Aorta (tissue), 5 donors: ENCODE results near the gene TXN. TPM values are rescaled to one million over a fixed set of nuclear protein-coding genes. Genes with fewer than 3 reads are reported as not detected.

Experiments
- ATAC-seq: fragments of 200-7000 bp; cut with Tn5 transposase; one replicate; pipeline ENCODE4 v1.9.1; 2022; ENCODE audit warnings: moderate library complexity; ENCODE audit not compliant: low FRiP score
- DNase-seq, 2 donors: peaks; one replicate each; pipeline ENCODE4 v3.0.0-alpha.2; 2020
- H3K27ac ChIP-seq, 2 donors: one replicate each; pipeline ENCODE4 v1.5.1; 2013; ENCODE audit warnings: low read length in 2 of 2, mild to moderate bottlenecking in 2 of 2, moderate library complexity in 2 of 2, control low read depth in 1 of 2, inconsistent platforms in 1 of 2, low read depth in 1 of 2
- H3K27me3 ChIP-seq, 2 donors: one replicate each; pipeline ENCODE4 v1.6.1; 2013; ENCODE audit warnings: control low read depth in 1 of 2, low read length in 1 of 2, mild to moderate bottlenecking in 1 of 2, moderate library complexity in 1 of 2; ENCODE audit not compliant: insufficient read depth in 2 of 2, control insufficient read depth in 1 of 2
- H3K36me3 ChIP-seq, 2 donors: one replicate each; pipeline ENCODE4 v1.6.1; 2013; ENCODE audit warnings: control low read depth in 1 of 2, low read length in 1 of 2, mild to moderate bottlenecking in 1 of 2; ENCODE audit not compliant: insufficient read depth in 2 of 2, control insufficient read depth in 1 of 2
- H3K4me1 ChIP-seq, 2 donors: one replicate each; pipeline ENCODE4 v1.6.1; 2013; ENCODE audit warnings: low read length in 2 of 2, control low read depth in 1 of 2, mild to moderate bottlenecking in 1 of 2, moderate library complexity in 1 of 2; ENCODE audit not compliant: insufficient read depth in 2 of 2, control insufficient read depth in 1 of 2
- H3K4me3 ChIP-seq, 2 donors: one replicate each; pipeline ENCODE4 v1.5.1; 2013; ENCODE audit warnings: low read length in 2 of 2, control low read depth in 1 of 2, mild to moderate bottlenecking in 1 of 2
- H3K9me3 ChIP-seq: one replicate; pipeline ENCODE4 v1.6.1; 2013; ENCODE audit warnings: mild to moderate bottlenecking, low read length; ENCODE audit not compliant: control insufficient read depth
- WGBS, 2 donors: extraction: QIAGEN DNeasy Blood & Tissue Kit; methylation state at CpG; one replicate each; pipeline ENCODE4 v1.1.7; 2013; 5-methylcytosine and 5-hydroxymethylcytosine counted together
- intact Hi-C, 2 donors: fragments of 100-400 bp; cut with DNase I; formaldehyde crosslinking; loops; one replicate each; pipeline versions ENCODE4 v1.14.2 to v1.15.0; 2022
- polyA plus RNA-seq, 2 donors: library from polyadenylated mRNA; stranded (reverse); fragments of 200-250 nt; gene quantifications; one replicate each; pipeline ENCODE4 v1.2.3, GENCODE V29; 2013
- total RNA-seq, 2 donors: library from RNA; stranded (reverse); fragmentation: NEBNext Ultra II Directional; extraction: Animal tissue kit (Norgen Biotek cat#: 25700); gene quantifications; one replicate each; pipeline ENCODE4 v1.2.1, GENCODE V29; 2021
- donor health status: healthy with polysubstance abuse.
- donor health status: Bipolar disorder and iron deficiency.
- donor health status: DM: no; HTN: no; CAD: no.
- donor health status: DM: no; HTN: no; CAD: no.
- donor health status: DM: yes; HTN: yes; CAD: no.

The TXN gene
- total and polyA plus RNA-seq, 4 donors = 104 to 298 (median 157) TPM

DNA sequence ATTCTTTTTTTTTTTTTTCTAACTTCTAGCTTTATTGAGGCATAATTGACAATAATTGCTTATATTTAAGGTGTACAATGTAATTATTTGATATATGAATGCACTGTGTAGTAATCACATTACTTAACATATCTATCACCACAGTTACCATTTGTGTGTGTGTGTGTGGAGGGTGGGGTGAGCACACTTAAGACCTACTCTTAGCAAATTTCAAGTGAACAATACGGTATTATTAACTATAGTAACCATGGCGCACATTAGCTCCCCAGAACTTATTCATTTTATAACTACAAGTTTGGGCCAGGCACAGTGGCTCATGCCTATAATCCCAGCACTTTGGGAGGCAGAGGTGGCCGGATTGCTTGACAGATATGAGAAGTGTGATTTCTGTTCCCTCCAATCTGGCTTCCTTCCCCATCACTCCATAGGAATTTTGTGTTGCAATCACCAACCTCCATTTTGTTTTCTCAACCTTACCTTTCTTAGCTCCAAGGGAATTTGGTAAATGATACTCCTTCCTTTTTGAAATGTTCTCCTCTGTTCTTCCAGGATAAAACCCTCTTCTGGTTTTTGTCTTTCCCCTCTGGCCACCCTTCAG lies 14.9 kb downstream of the TXN start:
- Histone ChIP-seq H3K4me1 (no peaks in the 10 kb centered on the region), H3K36me3 (peaks cover 0 to 4% of the 10 kb centered on the region in 2 donors), H3K27me3 (no peaks in the 10 kb centered on the region), H3K9me3 (no peaks in the 10 kb centered on the region), H3K27ac (no peak overlapping the region), H3K4me3 (no peak overlapping the region)
- intact Hi-C loops = no loop called here
- DNase-seq (no peak), ATAC-seq (no peak)
- WGBS, 2 donors = 92 to 96% methylated on average over 3 of the region's 3 CpGs

DNA sequence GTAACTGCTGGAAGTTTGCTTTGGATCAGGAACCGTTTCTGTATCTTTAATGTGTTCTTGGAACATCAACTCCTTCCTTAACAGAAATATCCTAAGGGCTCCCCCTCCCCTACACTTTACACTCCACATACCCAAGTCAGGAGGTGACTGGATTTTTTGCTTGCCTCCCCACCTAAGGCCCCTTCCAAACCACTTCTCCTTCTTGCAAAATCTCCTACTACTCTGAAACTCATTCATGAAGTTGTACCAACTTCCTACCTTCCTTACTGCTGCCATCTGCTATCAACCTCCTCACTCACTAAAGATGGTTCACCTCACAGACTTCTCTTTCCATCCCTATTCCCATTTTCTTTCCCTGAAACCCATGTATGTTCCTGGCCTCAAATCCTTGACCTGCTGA lies 16.1 kb downstream of the TXN start:
- no peak overlapping the region for H3K27ac ChIP-seq
- WGBS, 2 donors = 7 to 12% methylated on average over 1 of the region's 1 CpG
- H3K36me3 ChIP-seq = peaks cover 0 to 4% of the 10 kb centered on the region in 2 donors
- intact Hi-C loops = no loop called here
- H3K27me3 ChIP-seq = no peaks in the 10 kb centered on the region
- no peaks in the 10 kb centered on the region for H3K4me1 ChIP-seq
- no peak overlapping the region for H3K4me3 ChIP-seq
- H3K9me3 ChIP-seq = peaks cover 2% of the 10 kb centered on the region
- DNase-seq (no peak), ATAC-seq (no peak)

DNA sequence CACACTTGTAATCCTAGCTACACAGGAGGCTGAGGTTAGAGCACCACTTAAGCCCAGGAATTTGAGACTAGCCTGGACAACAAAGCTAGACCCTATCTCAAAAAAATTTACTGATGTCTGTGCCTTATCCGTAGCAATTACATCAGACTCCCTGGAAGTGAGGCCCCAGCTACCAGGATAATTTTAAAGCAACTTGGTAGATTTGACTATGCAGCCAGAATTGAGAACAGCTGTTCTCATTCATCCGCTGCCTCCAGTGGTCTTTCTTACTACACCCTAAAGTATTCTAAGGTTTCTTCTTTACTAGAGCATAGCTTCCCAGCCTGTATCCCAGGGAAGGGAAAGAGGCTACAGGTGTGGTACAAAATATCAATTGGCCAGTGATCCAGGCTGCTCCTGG lies 28.0 kb downstream of the TXN start:
- Histone ChIP-seq H3K27ac (no peak overlapping the region), H3K27me3 (no peaks in the 10 kb centered on the region), H3K4me1 (no peaks in the 10 kb centered on the region), H3K36me3 (no peaks in the 10 kb centered on the region), H3K9me3 (no peaks in the 10 kb centered on the region), H3K4me3 (no peak overlapping the region)
- ATAC-seq (no peak), DNase-seq (no peak)
- WGBS, 2 donors = 83 to 87% methylated on average over 2 of the region's 2 CpGs
- intact Hi-C loops = no loop called here

DNA sequence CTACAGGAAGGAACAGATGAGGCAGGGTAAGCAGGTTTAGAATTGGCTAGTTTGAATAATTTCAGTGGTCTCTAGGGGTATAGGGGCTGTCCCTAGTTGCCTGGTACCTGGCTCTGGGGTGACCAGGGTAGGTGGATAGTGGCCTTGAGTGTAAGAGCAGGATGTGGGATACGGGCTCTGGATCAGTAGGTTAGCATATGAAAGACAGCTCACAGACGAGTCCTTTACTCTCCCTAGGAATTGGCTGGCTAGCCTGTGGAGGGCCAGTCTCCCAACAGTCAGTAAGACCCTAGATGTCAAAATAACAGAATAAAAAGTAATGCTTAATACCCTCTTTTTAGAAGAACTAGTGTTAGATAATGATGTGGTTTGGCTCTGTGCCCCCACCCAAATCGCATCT lies 31.7 kb downstream of the TXN start:
- whole genome bisulfite sequencing, 2 donors = 92 to 94% methylated on average over 3 of the region's 3 CpGs
- intact Hi-C loops = no loop called here
- no peaks in the 10 kb centered on the region for H3K9me3 ChIP-seq
- no peaks in the 10 kb centered on the region for H3K27me3 ChIP-seq
- H3K4me1 ChIP-seq = no peaks in the 10 kb centered on the region
- no peak overlapping the region for H3K4me3 ChIP-seq
- no peaks in the 10 kb centered on the region for H3K36me3 ChIP-seq
- no peak overlapping the region for H3K27ac ChIP-seq
- no peak for DNase-seq
- no peak for ATAC-seq

DNA sequence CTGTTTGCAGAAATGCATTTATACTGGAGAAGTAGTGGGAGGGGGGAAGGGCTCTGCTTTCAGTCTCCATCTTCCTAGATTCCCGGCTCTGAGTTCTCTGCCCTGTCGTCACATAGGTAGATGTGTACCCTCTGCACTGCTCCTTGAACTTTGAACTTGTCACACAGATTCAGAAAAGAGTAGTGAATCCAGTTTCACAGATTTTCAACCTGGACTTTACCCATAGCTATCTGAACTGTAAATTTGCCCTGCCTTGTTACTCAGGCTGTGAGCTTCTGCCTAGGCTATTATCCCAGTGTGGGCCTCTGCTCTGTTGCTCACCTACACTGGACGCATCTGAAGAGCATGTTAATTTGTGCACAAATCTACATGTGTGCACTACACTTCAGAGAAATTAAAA lies 35.5 kb downstream of the TXN start:
- H3K4me3 ChIP-seq = no peak overlapping the region
- no peaks in the 10 kb centered on the region for H3K27me3 ChIP-seq
- H3K27ac ChIP-seq = no peak overlapping the region
- no peak for ATAC-seq
- H3K36me3 ChIP-seq = no peaks in the 10 kb centered on the region
- no peak for DNase-seq
- H3K4me1 ChIP-seq = no peaks in the 10 kb centered on the region
- intact Hi-C loops = no loop called here
- 91 to 95% methylated on average over 3 of the region's 3 CpGs for WGBS, 2 donors
- no peaks in the 10 kb centered on the region for H3K9me3 ChIP-seq

DNA sequence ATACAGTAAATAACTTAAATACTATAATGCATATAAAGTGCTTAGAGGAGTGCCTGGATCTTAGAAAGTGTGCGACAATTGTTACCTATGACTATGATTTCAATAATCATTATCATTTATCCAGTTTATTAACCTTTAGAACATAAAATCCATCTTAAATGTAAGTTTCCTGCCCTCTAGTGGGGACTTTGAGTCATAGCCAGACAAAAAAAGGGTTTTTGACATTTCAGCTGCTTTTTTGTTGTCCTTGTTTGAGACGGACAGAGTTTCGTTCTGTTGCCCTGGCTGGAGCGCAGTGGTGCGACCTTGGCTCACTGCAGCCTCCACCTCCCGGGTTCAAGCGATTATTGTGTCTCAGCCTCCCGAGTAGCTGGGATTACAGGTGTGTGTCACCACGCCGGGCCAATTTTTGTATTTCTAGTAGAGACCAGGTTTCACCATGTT lies 38.6 kb downstream of the TXN start:
- Histone ChIP-seq H3K27ac (no peak overlapping the region), H3K4me1 (no peaks in the 10 kb centered on the region), H3K36me3 (no peaks in the 10 kb centered on the region), H3K9me3 (no peaks in the 10 kb centered on the region), H3K4me3 (no peak overlapping the region), H3K27me3 (no peaks in the 10 kb centered on the region)
- ATAC-seq (no peak), DNase-seq (no peak)
- 25% methylated on average over 10 of the region's 10 CpGs for WGBS, 2 donors
- intact Hi-C loops = loop anchor here (2.0 to 5.0 kb wide), 3 partner anchors 35 to 310 kb away; no protein-coding TSS in a partner anchor

DNA sequence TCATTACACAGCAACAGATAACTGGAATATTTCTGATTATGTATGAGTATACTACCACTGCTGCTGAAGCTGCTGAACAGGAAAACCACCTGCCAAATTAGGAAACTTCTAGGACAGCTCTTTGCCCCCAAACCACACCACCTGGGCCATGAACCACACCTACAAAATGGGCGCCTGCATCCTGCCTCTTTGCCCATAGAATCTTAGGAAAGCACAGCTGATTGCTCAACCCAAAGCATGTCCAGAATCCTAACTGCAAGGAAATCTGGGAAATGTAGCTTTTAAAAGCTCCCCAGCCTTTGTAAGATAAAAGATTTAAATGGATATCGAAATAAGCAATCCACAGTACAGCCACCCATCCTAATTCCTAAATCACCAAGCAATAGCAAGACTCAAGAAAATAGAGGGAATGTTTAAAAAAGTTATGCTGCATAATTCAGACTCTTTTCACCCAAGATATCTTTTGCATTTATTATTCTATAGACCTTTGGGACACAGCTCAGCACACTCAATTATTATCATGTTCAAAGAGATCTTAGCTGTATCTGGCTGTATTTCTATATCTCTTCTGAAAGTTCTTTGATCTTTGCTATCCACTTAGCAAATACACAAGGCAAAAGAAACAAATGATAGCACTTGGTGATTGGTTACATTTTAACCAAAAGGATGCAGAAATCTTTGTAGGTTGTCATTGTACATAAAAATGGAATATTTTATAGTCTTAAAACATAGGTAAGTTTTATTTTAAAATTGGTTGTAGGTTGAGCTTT lies 41.5 kb downstream of the TXN start:
- Histone ChIP-seq H3K4me3 (no peak overlapping the region), H3K36me3 (no peaks in the 10 kb centered on the region), H3K9me3 (no peaks in the 10 kb centered on the region), H3K4me1 (no peaks in the 10 kb centered on the region), H3K27me3 (no peaks in the 10 kb centered on the region), H3K27ac (no peak overlapping the region)
- intact Hi-C loops = loop anchor here (5.0 kb wide), 2 partner anchors 32 to 307 kb away; no protein-coding TSS in a partner anchor
- no peak for ATAC-seq
- 85 to 91% methylated on average over 2 of the region's 2 CpGs for WGBS, 2 donors
- DNase-seq = no peak

DNA sequence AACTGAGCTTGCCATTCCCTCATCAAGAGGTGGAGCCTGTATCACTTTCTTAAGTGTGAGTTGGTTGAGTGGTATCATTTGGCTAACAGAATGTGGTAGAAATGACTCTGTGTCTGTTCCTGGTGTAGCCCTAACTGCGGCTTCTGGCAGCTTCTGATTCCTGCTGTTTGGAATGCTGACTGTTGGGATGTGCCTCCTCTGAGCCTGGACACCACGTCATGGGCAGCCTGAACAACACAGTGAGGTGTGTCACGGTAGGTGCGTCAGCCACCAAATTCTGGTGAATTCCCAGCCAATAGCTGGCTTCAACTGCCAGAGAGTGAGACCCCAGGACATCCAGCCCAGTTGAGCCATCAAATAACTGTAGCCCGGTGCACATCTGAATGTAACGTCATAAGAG lies 42.2 kb downstream of the TXN start:
- Histone ChIP-seq H3K36me3 (no peaks in the 10 kb centered on the region), H3K4me1 (no peaks in the 10 kb centered on the region), H3K27ac (no peak overlapping the region), H3K27me3 (no peaks in the 10 kb centered on the region), H3K9me3 (no peaks in the 10 kb centered on the region), H3K4me3 (no peak overlapping the region)
- WGBS, 2 donors = 87 to 91% methylated on average over 6 of the region's 6 CpGs
- intact Hi-C loops = no loop called here
- no peak for ATAC-seq
- no peak for DNase-seq
